Neural cell (in vitro differentiated cells): ENCODE data around the gene PLA2G4B. TPM values are rescaled to one million over a fixed set of nuclear protein-coding genes. Genes with fewer than 3 reads are reported as not detected.

Source experiments
- H2AFZ ChIP-seq: fragments of 200-600, 300-800 bp; sonication (generic), shearing (Covaris generic); 2 replicates; pipeline ENCODE4 v1.6.0; 2014; ENCODE audit warnings: low read depth, mild to moderate bottlenecking, antibody characterized with exemption, low read length, moderate library complexity
- H3F3A ChIP-seq: fragments of 200-600 bp; shearing (Covaris generic); 2 replicates; pipeline ENCODE4 v1.6.1; 2016; ENCODE audit warnings: mild to moderate bottlenecking, moderate library complexity, mixed read lengths, antibody characterized with exemption, low read length; ENCODE audit not compliant: insufficient read depth, poor library complexity, severe bottlenecking
- H3K27ac ChIP-seq: fragments of 200-600, 300-800 bp; sonication (generic), shearing (Covaris generic); 2 replicates; pipeline ENCODE4 v1.5.1; 2014; ENCODE audit warnings: mild to moderate bottlenecking, low read length, moderate library complexity
- H3K27me3 ChIP-seq: fragments of 300-800, 200-600 bp; sonication (generic), shearing (Covaris generic); 2 replicates; pipeline ENCODE4 v1.6.0; 2014; ENCODE audit warnings: mild to moderate bottlenecking, low read depth, low read length, moderate library complexity; ENCODE audit not compliant: insufficient read depth
- H3K36me3 ChIP-seq: fragments of 300-800, 200-600 bp; sonication (generic), shearing (Covaris generic); 2 replicates; pipeline ENCODE4 v1.5.1; 2014; ENCODE audit warnings: mild to moderate bottlenecking, antibody characterized with exemption, low read length, moderate library complexity; ENCODE audit not compliant: insufficient read depth
- H3K4me2 ChIP-seq: fragments of 300-800, 200-600 bp; sonication (generic), shearing (Covaris generic); 2 replicates; pipeline ENCODE4 v1.6.0; 2014; ENCODE audit warnings: mild to moderate bottlenecking, low read length
- H3K4me3 ChIP-seq: fragments of 300-800, 200-600 bp; sonication (generic), shearing (Covaris generic); 2 replicates; pipeline ENCODE4 v1.5.1; 2014; ENCODE audit warnings: mild to moderate bottlenecking, low read length, moderate library complexity
- H3K79me2 ChIP-seq: fragments of 200-600 bp; shearing (Covaris generic); replicated peaks from 2 replicates; pipeline ENCODE4 v1.6.0; 2014; ENCODE audit warnings: mild to moderate bottlenecking, low read length, moderate library complexity; ENCODE audit not compliant: insufficient read depth
- H3K9ac ChIP-seq: fragments of 300-800, 200-600 bp; sonication (generic), shearing (Covaris generic); 2 replicates; pipeline ENCODE4 v1.6.1; 2016; ENCODE audit warnings: mild to moderate bottlenecking, low read length, mixed read lengths
- H3K9me2 ChIP-seq: fragments of 200-600 bp; shearing (Covaris generic); 2 replicates; pipeline ENCODE4 v1.6.1; 2016; ENCODE audit warnings: mild to moderate bottlenecking, low read length, mixed read lengths; ENCODE audit not compliant: insufficient read depth
- H3K9me3 ChIP-seq: fragments of 200-600, 300-800 bp; sonication (generic), shearing (Covaris generic); 2 replicates; pipeline ENCODE4 v1.6.1; 2016; ENCODE audit warnings: mild to moderate bottlenecking, mixed run types, low read length, moderate library complexity, mixed read lengths
- H4K20me1 ChIP-seq: fragments of 200-600 bp; shearing (Covaris generic); 2 replicates; pipeline ENCODE4 v1.6.1; 2016; ENCODE audit warnings: mild to moderate bottlenecking, mixed run types; ENCODE audit not compliant: insufficient read depth
- EP300 ChIP-seq: fragments of 450-650 bp; conservative IDR thresholded peaks from 2 replicates; pipeline ENCODE4 v1.6.1; 2014; ENCODE audit warnings: antibody characterized with exemption, mild to moderate bottlenecking, moderate library complexity; ENCODE audit not compliant: poor library complexity, severe bottlenecking
- EZH2 ChIP-seq: fragments of 200-600, 300-800 bp; shearing (Covaris generic), sonication (generic); IDR thresholded peaks from 2 replicates; pipeline ENCODE4 v1.6.1; 2014; ENCODE audit warnings: antibody characterized with exemption, low read length, borderline replicate concordance, mild to moderate bottlenecking; ENCODE audit not compliant: insufficient read depth, poor library complexity, severe bottlenecking
- MXI1 ChIP-seq: fragments of 450-650 bp; conservative IDR thresholded peaks from 2 replicates; pipeline ENCODE4 v1.6.1; 2014; ENCODE audit warnings: antibody characterized with exemption, mild to moderate bottlenecking; ENCODE audit not compliant: poor library complexity, severe bottlenecking
- POLR2AphosphoS5 ChIP-seq: IDR thresholded peaks from 2 replicates; pipeline ENCODE4 v1.6.1; 2012
- RAD21 ChIP-seq: fragments of 450-650 bp; conservative IDR thresholded peaks from 2 replicates; pipeline ENCODE4 v1.6.1; 2014; ENCODE audit warnings: antibody characterized with exemption, mild to moderate bottlenecking, moderate library complexity
- REST ChIP-seq: IDR thresholded peaks from 2 replicates; pipeline ENCODE4 v1.6.1; 2012; ENCODE audit warnings: borderline replicate concordance
- SMC3 ChIP-seq: fragments of 450-650 bp; conservative IDR thresholded peaks from 2 replicates; pipeline ENCODE4 v1.6.1; 2014; ENCODE audit warnings: antibody characterized with exemption, mild to moderate bottlenecking, moderate library complexity; ENCODE audit not compliant: poor library complexity
- TAF1 ChIP-seq: IDR thresholded peaks from 2 replicates; pipeline ENCODE4 v1.6.1; 2012; ENCODE audit warnings: low read depth
- polyA plus RNA-seq: library from polyadenylated mRNA; depleted of rRNA; stranded (reverse); fragments of >200 nt; gene quantifications from 2 replicates; pipeline ENCODE4 v1.2.3, GENCODE V29; 2014
- TF ChIP-seq, protein P1 (sequence below): fragments of 450-650 bp; IDR thresholded peaks from 2 replicates; pipeline ENCODE4 v1.5.1; 2014; ENCODE audit warnings: antibody characterized with exemption, mild to moderate bottlenecking, moderate library complexity; ENCODE audit not compliant: poor library complexity, severe bottlenecking

The PLA2G4B gene
- polyA plus RNA-seq, 1 donor from 2014 or later, result 11.3 TPM

GRCh38 chr15:41881550-41881919 is 42.9 kb downstream of the PLA2G4B start:
- TF ChIP-seq RAD21 (no peak), TAF1 (no peak), SMC3 (no peak), POLR2AphosphoS5 (no peak), EP300 (no peak), MXI1 (no peak), EZH2 (no peak), REST (no peak)
- TF ChIP-seq, protein P1, sequence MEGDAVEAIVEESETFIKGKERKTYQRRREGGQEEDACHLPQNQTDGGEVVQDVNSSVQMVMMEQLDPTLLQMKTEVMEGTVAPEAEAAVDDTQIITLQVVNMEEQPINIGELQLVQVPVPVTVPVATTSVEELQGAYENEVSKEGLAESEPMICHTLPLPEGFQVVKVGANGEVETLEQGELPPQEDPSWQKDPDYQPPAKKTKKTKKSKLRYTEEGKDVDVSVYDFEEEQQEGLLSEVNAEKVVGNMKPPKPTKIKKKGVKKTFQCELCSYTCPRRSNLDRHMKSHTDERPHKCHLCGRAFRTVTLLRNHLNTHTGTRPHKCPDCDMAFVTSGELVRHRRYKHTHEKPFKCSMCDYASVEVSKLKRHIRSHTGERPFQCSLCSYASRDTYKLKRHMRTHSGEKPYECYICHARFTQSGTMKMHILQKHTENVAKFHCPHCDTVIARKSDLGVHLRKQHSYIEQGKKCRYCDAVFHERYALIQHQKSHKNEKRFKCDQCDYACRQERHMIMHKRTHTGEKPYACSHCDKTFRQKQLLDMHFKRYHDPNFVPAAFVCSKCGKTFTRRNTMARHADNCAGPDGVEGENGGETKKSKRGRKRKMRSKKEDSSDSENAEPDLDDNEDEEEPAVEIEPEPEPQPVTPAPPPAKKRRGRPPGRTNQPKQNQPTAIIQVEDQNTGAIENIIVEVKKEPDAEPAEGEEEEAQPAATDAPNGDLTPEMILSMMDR, result no peak
- Histone ChIP-seq H4K20me1 (no peaks in the 10 kb centered on the region), H3K9me3 (no peaks in the 10 kb centered on the region), H3K36me3 (no peaks in the 10 kb centered on the region), H3K4me3 (no peak overlapping the region), H3K9ac (no peak overlapping the region), H3K79me2 (no peaks in the 10 kb centered on the region), H3K27ac (no peak overlapping the region), H3K4me2 (no peak overlapping the region), H2AFZ (no peak overlapping the region), H3K27me3 (peaks cover 27% of the 10 kb centered on the region), H3F3A (no peaks in the 10 kb centered on the region), H3K9me2 (no peaks in the 10 kb centered on the region)

GRCh38 chr15:41881920-41882688 is 43.5 kb downstream of the PLA2G4B start:
- Histone ChIP-seq H3K9me3 (no peaks in the 10 kb centered on the region), H3F3A (no peaks in the 10 kb centered on the region), H3K4me2 (no peak overlapping the region), H3K36me3 (no peaks in the 10 kb centered on the region), H3K27ac (no peak overlapping the region), H2AFZ (no peak overlapping the region), H3K4me3 (no peak overlapping the region), H3K27me3 (peaks cover 27% of the 10 kb centered on the region), H3K79me2 (no peaks in the 10 kb centered on the region), H3K9me2 (no peaks in the 10 kb centered on the region), H3K9ac (no peak overlapping the region), H4K20me1 (no peaks in the 10 kb centered on the region)
- no peak for TF ChIP-seq RAD21
- TF ChIP-seq REST, result no peak
- TF ChIP-seq EP300, result no peak
- TF ChIP-seq, protein P1, result no peak
- TF ChIP-seq MXI1, result no peak
- TF ChIP-seq TAF1, result no peak
- TF ChIP-seq EZH2, result no peak
- TF ChIP-seq POLR2AphosphoS5, result no peak
- no peak for TF ChIP-seq SMC3
